NCI-H2196 (cell line): ENCODE measurements around the gene SPDEF.

ENCODE experiments used
- DNase-seq: peaks from one replicate; lab custom pipeline; 2025; ENCODE audit not compliant: unreplicated experiment; lab: John Stamatoyannopoulos, UW

SPDEF gene

GRCh38 chr6:34489207-34489805 is 66.8 kb downstream of the SPDEF start:
- DNase-seq = no peak
